Measurements from ENCODE around the gene FCHSD2.
A peak's percentile ranks its signal among the peaks of the same experiment; 100 is the strongest.
"Not testable (repeated sequence)": the region's sequence is repeated elsewhere in the genome, so short reads cannot be mapped to it uniquely, and the experiment has no call there.

FCHSD2 gene

DNA sequence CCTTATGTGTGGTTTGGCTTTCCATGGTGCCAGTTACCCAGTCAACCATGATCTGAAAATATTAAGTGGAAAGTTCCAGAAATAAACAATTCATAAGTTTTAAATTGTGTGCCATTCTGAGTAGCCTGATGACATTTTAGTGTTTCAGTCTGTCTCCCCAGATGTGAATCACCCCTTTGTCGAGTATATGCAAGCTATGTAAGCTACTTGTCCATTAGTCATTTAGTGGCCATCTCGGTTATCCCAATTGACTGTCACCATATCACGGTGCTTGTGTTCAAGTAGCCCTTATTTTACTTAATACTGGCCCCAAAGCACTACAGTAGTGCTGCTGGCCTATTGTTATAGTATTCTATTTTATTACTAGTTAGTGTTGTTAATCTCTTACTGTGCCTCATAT lies 283.0 kb downstream of the FCHSD2 start:
- DNase-seq, result no peak

DNA sequence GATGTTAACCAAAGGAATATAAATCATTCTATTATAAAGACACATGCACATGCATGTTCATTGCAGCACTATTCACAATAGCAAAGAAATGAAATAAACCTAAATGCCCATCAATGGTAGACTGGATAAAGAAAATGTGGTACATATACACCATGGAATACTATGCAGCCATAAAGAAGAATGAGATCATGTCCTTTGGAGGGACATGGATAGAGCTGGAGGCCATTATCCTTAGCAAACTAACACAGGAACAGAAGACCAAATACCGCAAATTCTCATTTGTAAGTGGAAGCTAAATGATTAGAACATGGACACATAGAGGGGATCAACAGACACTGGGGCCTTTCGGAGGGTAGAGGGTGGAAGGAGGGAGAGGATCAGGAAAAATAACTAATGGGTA lies 283.9 kb downstream of the FCHSD2 start:
- DNase-seq, result not testable (repeated sequence)

DNA sequence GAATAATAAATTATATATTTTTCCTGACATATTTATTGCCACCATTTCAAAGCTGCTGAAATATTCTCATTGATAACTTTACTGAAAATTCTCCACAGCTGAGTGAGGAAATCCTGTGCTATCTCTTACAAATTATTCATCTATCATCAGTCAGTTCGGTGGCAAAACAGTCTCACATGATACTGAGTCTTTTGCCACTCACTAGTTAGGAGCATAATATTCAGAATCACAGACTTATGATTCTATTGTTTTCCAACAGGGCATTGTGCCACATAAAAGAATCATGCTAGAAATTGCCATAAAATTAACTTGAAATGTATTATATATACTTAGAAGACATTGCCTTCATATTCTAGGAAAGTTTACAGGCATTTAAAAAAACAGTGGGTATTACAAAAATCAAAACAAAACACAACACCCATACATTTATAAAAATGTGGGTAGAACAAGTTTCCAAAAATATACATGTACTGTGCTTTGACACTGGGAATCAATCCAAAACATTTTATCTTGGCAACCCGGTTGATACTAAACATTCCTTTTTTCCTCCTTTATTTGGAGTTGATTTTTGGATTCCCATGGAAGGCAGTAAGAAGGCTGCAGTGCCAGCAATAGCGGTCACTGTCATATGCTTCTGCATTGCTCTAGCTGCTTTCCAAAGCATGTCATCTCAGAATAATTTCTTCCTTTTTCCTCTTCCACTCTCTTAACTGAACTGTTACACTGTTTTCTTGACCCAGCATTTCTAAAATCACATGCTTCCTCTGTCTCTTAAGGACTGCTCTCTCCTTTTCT lies 285.4 kb downstream of the FCHSD2 start:
- DNase-seq, result no peak

DNA sequence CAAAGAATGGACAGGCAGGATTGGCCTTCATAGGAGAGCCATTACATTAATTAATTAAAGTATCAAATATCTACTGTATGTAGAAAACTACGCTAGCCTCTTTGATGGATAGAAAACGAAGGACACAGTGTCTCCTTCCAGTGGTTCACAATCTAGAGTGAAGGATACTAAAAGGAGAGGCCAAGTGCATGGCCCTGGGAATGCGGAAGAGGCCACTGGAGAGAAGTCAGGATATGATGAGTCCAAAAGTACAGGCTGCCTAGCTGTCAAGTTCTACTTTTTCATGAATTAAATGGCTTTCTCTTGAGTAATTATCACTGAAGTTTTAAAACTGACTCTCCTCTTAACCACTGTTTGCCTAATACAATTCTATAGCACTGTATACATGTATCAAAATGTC lies 286.1 kb downstream of the FCHSD2 start:
- no peak for DNase-seq

DNA sequence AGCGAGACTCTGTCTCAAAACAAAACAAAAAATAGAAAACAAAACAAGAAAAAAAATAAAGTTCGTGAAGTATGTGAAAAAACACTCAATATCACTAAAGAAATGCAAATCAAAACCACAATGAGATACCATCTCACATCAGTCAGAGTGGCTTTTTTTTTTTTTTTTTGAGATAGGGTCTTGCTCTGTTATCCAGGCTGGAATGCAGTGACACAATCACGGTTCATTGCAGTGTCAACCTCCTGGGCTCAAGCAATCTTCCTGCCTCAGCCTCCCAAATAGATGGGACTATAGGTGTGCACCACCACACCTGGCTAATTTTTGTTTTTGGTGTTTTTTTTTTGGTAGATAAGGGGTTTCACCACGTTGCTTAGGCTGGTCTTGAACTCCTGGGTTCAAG lies 290.4 kb downstream of the FCHSD2 start:
- no peak for DNase-seq

DNA sequence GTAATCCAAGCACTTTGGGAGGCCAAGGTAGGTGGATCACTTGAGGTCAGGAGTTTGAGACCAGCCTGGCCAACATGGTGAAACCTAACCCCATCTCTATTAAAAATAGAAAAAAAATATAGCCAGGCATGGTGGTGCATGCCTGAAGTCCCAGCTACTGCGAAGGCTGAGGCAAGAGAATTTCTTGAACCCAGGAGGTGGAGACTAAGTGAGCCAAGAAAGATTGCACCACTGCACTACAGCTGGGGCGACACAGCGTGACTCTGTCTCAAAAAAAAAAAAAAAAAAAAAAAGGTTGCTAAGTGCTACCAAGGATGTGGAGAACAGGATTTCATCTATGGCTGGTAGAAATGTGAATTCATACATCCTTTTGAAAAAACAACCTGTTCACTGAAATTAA lies 291.3 kb downstream of the FCHSD2 start:
- no peak for DNase-seq

DNA sequence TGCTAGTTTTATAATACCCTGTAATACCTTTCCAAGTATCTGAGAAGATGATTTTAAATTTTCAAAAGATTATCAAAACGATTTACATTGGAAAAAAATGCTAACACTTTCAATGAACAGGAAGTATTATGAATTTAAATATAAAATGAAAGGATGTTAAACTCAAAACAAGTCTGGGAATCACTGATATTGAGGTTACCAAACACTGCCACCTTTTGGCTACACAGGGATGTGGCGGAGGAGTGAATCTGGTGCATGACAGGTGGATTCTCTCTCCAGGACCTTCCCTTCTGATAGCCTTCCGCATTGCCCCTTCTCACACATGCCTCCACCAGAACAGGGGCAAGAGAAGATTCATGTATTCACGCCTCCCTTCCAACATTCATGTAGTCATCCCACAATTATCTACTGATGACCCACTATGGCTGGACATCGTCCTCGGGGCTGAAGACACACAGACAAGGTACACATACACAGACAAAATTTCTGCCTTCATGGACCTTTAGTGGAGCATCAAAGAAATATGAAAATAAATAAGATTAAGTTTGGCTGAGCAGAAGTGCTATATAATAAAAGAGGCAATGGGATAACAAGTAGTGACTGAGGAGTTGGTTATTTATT lies 293.2 kb downstream of the FCHSD2 start:
- DNase-seq, result peak; percentile 67

DNA sequence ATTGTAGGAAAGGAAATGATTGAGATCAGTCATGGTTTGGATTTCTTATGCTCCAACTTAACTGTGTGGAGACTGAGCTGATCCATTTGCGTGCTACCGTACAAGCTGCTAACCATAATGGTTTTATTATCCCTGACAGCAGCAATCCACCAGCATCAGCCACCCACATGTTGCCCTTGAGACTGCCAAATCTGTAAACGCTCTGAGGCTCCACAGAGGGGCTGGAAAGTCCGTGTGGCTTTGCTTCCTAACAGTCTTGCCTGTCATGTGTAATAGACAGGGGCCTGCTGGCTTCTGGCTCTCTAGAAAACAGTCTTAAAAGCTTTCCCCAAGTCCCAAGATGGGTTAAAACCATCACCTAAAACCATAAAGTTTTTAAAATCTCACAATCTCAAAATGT lies 297.8 kb downstream of the FCHSD2 start:
- DNase-seq, result no peak

DNA sequence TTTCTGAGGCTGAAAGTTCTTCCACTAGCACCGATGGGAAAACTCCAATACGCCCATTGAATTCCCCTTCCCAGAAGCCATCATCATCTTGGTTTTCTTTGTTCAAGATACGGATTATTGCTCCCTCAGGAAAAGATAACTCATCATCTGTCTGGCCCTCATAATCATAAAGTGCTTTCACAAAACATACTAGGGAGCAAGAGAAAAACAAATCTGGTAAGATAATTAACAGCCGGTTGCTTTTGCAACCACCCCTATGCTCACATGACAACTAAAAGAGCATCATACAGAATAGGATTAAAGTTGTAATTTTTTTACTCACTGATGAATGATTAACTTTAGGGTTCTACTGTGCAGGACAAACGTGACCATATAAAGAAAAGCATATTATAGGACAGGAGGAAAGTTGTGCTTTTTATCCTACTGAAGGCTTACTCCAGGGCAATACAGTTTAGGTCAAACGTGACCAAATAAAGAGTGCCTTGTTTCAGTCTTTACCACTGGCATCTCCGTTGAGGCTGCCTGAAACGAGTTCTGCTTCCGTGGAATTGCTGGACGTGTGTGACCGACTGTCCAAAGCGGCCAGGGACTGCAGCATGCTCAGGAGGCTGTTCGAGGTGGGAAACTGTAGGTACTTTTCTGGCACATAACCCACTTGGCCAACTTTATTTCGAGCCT lies 299.3 kb downstream of the FCHSD2 start:
- no peak for DNase-seq

DNA sequence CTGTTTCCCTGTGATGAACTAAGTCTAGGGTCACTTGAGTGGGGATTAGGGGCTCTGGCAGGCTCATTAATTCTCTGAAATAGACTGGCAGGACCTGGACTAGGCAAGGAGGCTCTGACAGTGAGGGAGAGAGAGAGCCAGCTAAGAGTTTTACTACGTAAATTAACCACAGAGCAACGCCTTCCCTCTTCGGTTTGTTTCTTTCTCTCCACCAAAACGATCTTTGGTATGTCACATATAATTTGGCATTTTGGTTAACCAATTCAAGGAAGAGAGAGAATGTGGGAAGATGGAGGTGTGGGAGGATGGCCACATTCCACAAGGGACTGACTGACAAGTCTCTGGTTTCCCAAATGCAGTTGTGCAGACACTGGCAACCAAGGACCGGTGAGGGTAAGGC lies 300.0 kb downstream of the FCHSD2 start:
- no peak for DNase-seq

DNA sequence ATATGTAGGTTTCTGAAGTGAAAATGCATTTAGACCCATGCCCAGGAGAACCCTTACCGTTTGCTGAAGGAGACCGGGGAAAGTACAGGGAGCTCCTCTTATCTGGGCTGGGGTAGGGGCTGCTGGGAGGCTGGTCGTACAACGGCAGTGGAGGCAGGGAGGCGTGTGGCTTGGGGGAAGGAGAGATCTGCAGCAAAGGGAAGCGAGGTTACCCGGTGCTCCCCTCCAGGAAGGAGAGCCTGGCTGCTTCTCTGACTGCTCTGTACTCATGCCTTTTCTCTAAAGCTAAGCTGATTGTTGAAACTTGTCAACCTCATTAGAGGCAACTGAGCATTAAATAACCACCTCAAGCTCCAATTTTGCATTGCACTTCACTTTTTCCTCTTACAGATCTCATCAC lies 300.7 kb downstream of the FCHSD2 start:
- DNase-seq, result no peak

DNA sequence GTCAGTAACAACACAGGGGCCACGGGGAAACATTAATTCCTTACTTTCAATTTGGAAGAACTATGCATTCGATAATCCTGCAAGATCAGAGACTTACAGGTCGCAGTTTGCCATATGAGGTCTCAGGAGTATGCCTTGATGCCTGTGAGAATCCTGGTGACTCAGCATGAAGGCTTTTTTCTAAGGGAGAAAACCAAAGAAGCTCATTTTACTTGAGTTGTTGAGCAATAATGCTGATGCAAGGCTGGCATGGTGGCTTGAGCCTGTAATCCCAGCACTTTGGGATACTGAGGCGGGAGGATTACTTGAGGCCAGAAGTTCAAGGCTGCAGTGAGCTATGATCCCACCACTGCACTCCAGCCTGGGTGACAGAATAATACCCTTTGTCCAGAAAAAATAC lies 301.3 kb downstream of the FCHSD2 start:
- no peak for DNase-seq

DNA sequence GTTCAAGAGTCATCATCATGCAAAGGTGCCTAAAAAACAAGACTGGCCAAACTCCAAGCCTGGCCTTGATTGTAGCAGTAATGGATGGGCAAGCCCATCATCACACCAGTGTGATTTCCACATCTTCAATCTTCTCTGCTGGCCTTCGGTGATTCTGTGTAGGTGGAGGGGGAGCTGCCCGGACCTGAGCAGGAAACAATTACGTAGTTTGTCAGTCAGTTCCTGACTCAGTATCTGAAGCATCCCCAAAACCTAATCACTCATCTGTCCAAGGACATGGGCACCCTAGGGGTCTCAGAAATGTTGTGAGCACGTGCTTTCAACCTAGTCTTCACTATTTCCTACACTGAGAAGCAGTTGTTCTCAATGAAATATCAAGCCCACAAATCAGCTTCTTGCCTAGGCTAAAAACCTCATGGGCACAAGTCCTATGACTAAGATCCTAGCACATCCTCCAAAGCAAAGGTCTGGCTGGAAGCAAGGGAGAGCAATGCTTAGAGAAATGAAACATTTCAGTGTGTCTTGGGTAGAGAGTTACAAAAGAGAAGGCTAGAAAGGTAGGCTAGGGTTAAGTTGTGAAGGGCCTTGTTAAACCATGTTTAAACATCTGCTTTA lies 303.3 kb downstream of the FCHSD2 start:
- DNase-seq, result no peak

DNA sequence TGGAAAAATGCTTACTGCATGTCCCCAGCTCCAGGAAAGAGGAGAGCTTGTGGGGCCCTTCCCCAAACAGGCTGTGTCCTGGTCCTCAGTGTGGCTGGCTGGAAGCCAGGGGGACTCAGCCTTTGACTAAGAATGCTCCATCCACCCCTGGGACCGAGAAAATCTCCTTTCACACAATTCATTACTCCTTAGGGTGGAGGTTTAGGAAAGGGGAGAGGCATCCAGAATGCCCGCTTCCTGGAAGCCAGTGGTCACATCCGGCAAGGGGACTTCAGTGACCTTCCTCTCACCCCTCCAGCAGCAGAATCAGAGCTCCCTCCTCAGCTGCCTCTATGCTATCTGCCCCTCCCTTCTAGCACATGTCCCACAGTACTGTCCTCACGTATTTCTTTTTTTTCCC lies 306.0 kb downstream of the FCHSD2 start:
- DNase-seq, result no peak

DNA sequence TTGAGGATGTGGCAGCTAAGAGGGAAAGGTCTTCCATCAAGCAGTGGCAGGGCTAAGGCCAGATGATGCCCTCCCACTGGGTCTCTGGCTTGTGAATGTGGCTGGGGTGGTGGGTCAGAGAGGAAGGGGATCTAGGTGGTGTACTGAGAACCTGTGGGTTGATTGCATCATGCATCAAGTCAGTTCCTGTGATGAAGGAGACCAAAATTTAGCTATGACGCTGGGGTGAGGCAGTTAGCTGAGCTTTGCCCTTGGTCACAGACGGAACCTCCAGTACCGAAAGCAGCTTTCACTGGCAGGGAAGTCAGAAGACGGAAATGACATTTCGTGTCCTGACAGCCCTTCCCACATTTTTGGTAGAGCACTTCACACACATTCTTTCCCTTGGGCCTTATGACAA lies 307.2 kb downstream of the FCHSD2 start:
- DNase-seq, result no peak

DNA sequence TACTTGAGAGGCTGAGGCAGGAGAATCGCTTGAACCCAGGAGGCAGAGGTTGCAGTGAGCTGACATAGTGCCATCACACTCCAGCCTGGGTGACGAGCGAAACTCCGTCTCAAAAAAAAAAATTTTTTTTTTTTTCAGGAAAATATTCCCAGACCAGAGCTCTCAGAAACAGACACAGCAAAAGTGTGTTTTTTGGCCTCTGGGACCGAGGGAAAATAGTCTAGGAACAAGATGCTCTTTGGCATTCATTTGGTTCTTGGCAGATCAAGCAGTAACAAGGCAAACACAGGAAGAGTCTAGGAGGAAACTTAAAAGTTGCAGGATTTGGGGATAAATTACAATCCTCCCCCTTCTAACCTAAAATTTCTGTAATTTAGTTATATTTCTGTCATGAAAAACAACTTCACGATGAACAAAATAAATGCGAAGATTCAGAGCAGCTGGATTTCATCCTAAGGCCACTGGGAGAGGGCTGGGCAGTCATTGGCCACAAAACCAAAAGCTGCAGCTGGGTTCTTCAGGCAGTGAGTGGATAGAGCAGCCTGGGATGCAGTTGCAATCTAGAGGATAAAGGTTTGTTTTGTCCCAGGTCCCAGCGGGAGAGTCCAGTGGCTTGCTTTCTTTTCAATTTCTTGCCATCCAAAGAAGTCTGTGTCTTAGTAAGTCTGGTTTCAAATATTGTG lies 308.2 kb downstream of the FCHSD2 start:
- DNase-seq, result no peak

DNA sequence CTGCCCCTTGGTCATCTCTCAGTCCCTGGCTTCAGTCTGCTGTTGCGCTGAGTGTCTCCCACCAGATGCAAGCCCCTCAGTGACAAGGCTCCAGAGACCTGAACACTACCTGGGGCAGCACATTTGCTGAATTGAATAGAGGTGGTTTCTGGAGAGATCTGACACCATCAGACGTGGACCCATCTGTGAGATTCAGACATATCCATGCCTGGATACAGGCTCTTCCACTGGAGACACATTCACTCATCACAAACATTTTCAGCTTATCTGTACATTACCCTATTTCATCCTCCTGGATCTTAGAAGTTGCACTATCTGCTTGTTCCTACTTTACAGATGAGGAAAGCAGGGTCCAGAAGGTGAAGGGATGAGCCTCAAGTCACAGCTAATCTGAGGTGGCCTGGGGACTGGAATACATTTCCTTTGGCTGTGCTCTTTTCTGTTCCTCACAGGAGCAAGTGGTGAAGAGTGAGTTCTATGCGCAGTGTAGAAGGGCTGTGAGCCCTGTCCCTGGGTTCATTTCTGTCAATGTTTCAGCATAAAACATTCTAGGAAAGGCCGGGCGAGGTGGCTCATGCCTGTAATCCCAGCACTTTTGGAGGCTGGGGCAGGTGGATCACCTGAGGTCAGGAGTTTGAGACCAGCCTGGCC lies 308.9 kb downstream of the FCHSD2 start:
- no peak for DNase-seq

DNA sequence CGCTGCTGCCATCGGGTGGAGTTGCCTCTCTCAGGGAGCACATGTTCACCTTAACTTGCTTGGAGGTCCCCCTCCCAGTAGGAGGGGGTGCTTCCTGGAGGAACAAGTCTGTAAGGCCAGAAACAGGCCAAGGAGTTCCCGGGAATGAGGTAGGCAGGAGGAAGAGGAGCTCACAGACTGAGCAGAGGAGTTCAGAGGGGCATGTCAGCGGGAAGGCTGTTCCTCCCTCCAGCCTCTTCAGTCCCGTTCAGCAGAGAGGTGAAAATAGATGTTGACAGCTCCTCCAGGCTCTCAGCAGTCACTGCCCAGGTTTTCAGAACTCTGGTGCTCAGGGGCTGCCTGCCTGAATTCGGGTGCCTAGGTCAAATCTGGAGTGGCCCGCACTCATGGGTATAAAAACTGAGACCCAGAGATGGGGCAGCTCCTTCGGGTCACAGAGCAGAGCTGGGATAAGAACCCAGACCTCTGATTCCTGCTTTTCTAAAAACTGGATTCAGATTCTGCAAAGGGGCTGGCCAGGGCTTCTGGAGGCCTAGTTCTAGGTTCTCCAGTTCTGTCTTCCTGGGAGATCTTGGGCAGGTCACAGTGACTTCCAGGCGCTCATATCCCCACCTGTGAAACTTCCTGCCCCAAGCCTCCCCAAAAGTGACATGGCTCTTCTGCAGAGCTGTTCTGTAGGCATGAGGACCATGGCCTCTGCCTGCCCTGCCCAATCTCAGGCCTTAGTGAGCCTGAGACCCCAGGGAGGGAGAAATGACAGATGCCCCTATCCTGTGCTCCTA lies 309.6 kb downstream of the FCHSD2 start:
- peak; percentile 48 for DNase-seq

DNA sequence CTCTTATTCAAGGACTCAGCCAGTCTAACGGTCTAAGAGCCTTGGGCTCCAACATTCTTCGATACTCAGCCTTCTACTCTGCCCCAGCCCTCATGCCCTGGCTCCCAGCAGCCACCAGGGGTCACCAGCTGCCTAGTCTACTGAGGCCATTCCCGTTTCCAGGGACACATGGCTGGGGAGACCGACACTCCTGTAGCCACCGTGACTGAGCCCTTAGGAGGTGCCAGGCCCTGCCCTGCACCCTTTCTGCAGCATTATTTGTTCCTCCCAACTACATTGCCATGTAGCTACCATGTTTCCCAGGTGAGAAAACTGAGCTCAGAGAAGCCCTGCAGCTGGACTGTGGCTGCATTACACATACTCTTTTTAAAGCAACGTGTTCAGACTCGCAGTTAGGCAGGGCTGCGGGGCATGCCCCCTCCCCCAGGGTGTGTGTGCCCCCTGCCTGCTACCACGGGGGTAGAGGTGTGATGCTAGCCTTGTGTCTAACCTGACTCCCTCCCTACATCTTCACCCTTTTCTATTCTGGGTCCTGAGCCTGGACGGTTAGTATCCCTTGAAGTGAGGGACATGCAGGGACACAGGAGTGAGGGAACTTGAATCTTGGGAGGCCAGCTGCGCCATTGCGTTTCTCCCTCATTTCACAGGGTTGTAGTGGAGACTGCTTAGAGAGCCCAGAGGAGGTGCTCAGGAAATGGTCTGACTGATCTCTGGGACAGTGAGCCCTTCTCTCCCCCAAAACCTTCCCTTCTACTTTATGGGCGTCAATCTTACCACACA lies 310.4 kb downstream of the FCHSD2 start:
- peak; percentile 91 for DNase-seq

DNA sequence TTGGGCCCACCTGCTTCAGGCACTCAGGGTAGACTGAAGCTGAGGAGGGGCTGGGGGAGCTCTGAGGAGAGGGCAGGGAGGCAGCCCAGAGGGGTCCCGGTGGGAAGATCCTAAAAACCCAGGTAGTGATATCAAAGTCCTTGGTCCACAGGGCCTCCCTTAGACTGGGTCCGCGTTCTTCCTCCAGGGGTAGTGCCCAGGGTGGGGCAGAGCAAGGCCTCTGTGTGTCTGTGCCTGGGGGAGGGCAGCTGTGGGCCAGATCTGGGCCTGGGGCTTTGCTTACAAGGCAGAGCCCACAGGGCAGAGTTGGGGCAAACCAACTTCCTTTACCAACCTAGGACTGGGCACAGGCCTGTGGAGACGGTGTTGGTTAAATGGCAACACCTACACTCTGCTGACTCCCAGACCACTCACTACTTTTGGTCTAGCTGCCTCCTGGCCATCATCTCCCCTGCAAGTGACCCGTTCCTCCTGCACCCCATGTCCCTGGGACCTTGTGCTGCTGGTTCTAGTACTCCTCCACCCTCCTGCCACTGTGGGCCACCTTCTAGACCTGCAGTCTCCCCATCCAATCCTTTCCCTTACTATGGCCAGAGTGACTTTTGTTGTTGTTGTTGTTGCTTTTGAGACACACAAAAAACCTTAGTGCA lies 312.1 kb downstream of the FCHSD2 start:
- no peak for DNase-seq

Data from islet precursor cell (in vitro differentiated cells).